Cerebellar cortex (tissue), 1 donor: ENCODE measurements around the gene FARS2.

Experiments
- DNase-seq: peaks from one replicate; pipeline ENCODE4 v3.0.0-alpha.2; 2015; ENCODE audit warnings: low spot score

FARS2 gene

GRCh38 chr6:5287205-5287965 is 26.1 kb downstream of the FARS2 start:
- no peak for DNase-seq

GRCh38 chr6:5287966-5288297 is 26.6 kb downstream of the FARS2 start:
- DNase-seq: no peak

GRCh38 chr6:5290097-5290496 is 28.8 kb downstream of the FARS2 start:
- DNase-seq: no peak

- no peak for DNase-seq
These were observed 29.2 kb downstream of the FARS2 start for GRCh38 chr6:5290500-5290899.

- DNase-seq: no peak
These were observed 30.8 kb downstream of the FARS2 start for GRCh38 chr6:5292154-5292553.

- DNase-seq: no peak
These were observed 32.4 kb downstream of the FARS2 start for GRCh38 chr6:5293692-5294091.

GRCh38 chr6:5294392-5295211 is 33.3 kb downstream of the FARS2 start:
- no peak for DNase-seq

- DNase-seq: no peak
These were observed 34.3 kb downstream of the FARS2 start for GRCh38 chr6:5295623-5296022.

GRCh38 chr6:5300206-5300764 is 39.0 kb downstream of the FARS2 start:
- DNase-seq: no peak

- peak; percentile 60 for DNase-seq
These were observed 41.1 kb downstream of the FARS2 start for GRCh38 chr6:5302220-5302946.

GRCh38 chr6:5302995-5303622 is 41.8 kb downstream of the FARS2 start:
- peak; percentile 85 for DNase-seq

- DNase-seq: peak; percentile 86
These were observed 42.4 kb downstream of the FARS2 start for GRCh38 chr6:5303682-5304081.

- DNase-seq: no peak
These were observed 44.8 kb downstream of the FARS2 start for GRCh38 chr6:5305968-5306626.

- no peak for DNase-seq
These were observed 45.7 kb downstream of the FARS2 start for GRCh38 chr6:5307058-5307457.

GRCh38 chr6:5308066-5308465 is 46.8 kb downstream of the FARS2 start:
- DNase-seq: no peak

- no peak for DNase-seq
These were observed 53.0 kb downstream of the FARS2 start for GRCh38 chr6:5314191-5314865.

- DNase-seq: no peak
These were observed 54.6 kb downstream of the FARS2 start for GRCh38 chr6:5315881-5316280.

- no peak for DNase-seq
These were observed 55.6 kb downstream of the FARS2 start for GRCh38 chr6:5316951-5317350.

GRCh38 chr6:5318617-5319272 is 57.4 kb downstream of the FARS2 start:
- DNase-seq: no peak

- no peak for DNase-seq
These were observed 62.7 kb downstream of the FARS2 start for GRCh38 chr6:5323979-5324378.
